Renal pelvis (tissue), 12 donors: Measurements from ENCODE around the gene CCDC8. TPM values are rescaled to one million over a fixed set of nuclear protein-coding genes. Genes with fewer than 3 reads are reported as not detected.
"Not testable (repeated sequence)": the region's sequence is repeated elsewhere in the genome, so short reads cannot be mapped to it uniquely, and the experiment has no call there.

ENCODE experiments used
- DNase-seq: peaks from one replicate; pipeline ENCODE4 v3.0.0-alpha.2; 2013
- long read RNA-seq, 16 experiments: transcript quantifications; one replicate each; lab custom pipeline, GENCODE V29; 2026
- polyA plus RNA-seq, 3 donors: library from polyadenylated mRNA; unstranded; fragments of 120-200 nt; gene quantifications; one replicate each; pipeline ENCODE4 v1.2.1, GENCODE V29; 2013; ENCODE audit not compliant: insufficient read length in 3 of 3

The CCDC8 gene, protein sequence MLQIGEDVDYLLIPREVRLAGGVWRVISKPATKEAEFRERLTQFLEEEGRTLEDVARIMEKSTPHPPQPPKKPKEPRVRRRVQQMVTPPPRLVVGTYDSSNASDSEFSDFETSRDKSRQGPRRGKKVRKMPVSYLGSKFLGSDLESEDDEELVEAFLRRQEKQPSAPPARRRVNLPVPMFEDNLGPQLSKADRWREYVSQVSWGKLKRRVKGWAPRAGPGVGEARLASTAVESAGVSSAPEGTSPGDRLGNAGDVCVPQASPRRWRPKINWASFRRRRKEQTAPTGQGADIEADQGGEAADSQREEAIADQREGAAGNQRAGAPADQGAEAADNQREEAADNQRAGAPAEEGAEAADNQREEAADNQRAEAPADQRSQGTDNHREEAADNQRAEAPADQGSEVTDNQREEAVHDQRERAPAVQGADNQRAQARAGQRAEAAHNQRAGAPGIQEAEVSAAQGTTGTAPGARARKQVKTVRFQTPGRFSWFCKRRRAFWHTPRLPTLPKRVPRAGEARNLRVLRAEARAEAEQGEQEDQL
- 10 to 100 TPM; 50.7 to 67.3 (median 62.1) TPM for polyA plus RNA-seq
- long read RNA-seq, donor 1, transcript CCDC8-201 (1 exons, 3,186 nt) = major isoform, 91 of 91 reads
- long read RNA-seq, donor 1, partial matches to known transcripts = 0 of 91 reads
- long read RNA-seq, donor 1, other reads (novel, unspliced or antisense) = 0 of 91 reads
- long read RNA-seq, donor 2, transcript CCDC8-201 (1 exons, 3,186 nt) = major isoform, 84 of 84 reads
- long read RNA-seq, donor 2, partial matches to known transcripts = 0 of 84 reads
- long read RNA-seq, donor 2, other reads (novel, unspliced or antisense) = 0 of 84 reads
- long read RNA-seq, donor 3, transcript CCDC8-201 (1 exons, 3,186 nt) = major isoform, 113 of 113 reads
- long read RNA-seq, donor 3, partial matches to known transcripts = 0 of 113 reads
- long read RNA-seq, donor 3, other reads (novel, unspliced or antisense) = 0 of 113 reads
- long read RNA-seq, donor 4, transcript CCDC8-201 (1 exons, 3,186 nt) = major isoform, 87 of 87 reads
- long read RNA-seq, donor 4, partial matches to known transcripts = 0 of 87 reads
- long read RNA-seq, donor 4, other reads (novel, unspliced or antisense) = 0 of 87 reads
- long read RNA-seq, donor 5, transcript CCDC8-201 (1 exons, 3,186 nt) = major isoform, 54 of 54 reads
- long read RNA-seq, donor 5, partial matches to known transcripts = 0 of 54 reads
- long read RNA-seq, donor 5, other reads (novel, unspliced or antisense) = 0 of 54 reads
- long read RNA-seq, donor 6, transcript CCDC8-201 (1 exons, 3,186 nt) = major isoform, 47 of 47 reads
- long read RNA-seq, donor 6, partial matches to known transcripts = 0 of 47 reads
- long read RNA-seq, donor 6, other reads (novel, unspliced or antisense) = 0 of 47 reads
- long read RNA-seq, donor 7, transcript CCDC8-201 (1 exons, 3,186 nt) = major isoform, 154 of 154 reads
- long read RNA-seq, donor 7, partial matches to known transcripts = 0 of 154 reads
- long read RNA-seq, donor 7, other reads (novel, unspliced or antisense) = 0 of 154 reads
- long read RNA-seq, donor 8, transcript CCDC8-201 (1 exons, 3,186 nt) = major isoform, 99 of 99 reads
- long read RNA-seq, donor 8, partial matches to known transcripts = 0 of 99 reads
- long read RNA-seq, donor 8, other reads (novel, unspliced or antisense) = 0 of 99 reads
- long read RNA-seq, donor 9, transcript CCDC8-201 (1 exons, 3,186 nt) = major isoform, 129 of 129 reads
- long read RNA-seq, donor 9, partial matches to known transcripts = 0 of 129 reads
- long read RNA-seq, donor 9, other reads (novel, unspliced or antisense) = 0 of 129 reads
- long read RNA-seq, donor 10, transcript CCDC8-201 (1 exons, 3,186 nt) = major isoform, 77 of 77 reads
- long read RNA-seq, donor 10, partial matches to known transcripts = 0 of 77 reads
- long read RNA-seq, donor 10, other reads (novel, unspliced or antisense) = 0 of 77 reads
- long read RNA-seq, donor 11, transcript CCDC8-201 (1 exons, 3,186 nt) = major isoform, 76 of 76 reads
- long read RNA-seq, donor 11, partial matches to known transcripts = 0 of 76 reads
- long read RNA-seq, donor 11, other reads (novel, unspliced or antisense) = 0 of 76 reads
- long read RNA-seq, donor 12, transcript CCDC8-201 (1 exons, 3,186 nt) = major isoform, 95 of 95 reads
- long read RNA-seq, donor 12, partial matches to known transcripts = 0 of 95 reads
- long read RNA-seq, donor 12, other reads (novel, unspliced or antisense) = 0 of 95 reads
- long read RNA-seq, donor 13, transcript CCDC8-201 (1 exons, 3,186 nt) = major isoform, 80 of 80 reads
- long read RNA-seq, donor 13, partial matches to known transcripts = 0 of 80 reads
- long read RNA-seq, donor 13, other reads (novel, unspliced or antisense) = 0 of 80 reads
- long read RNA-seq, donor 14 = 0 reads
- long read RNA-seq, donor 15, transcript CCDC8-201 (1 exons, 3,186 nt) = major isoform, 74 of 74 reads
- long read RNA-seq, donor 15, partial matches to known transcripts = 0 of 74 reads
- long read RNA-seq, donor 15, other reads (novel, unspliced or antisense) = 0 of 74 reads
- long read RNA-seq, donor 16, transcript CCDC8-201 (1 exons, 3,186 nt) = major isoform, 111 of 111 reads
- long read RNA-seq, donor 16, partial matches to known transcripts = 0 of 111 reads
- long read RNA-seq, donor 16, other reads (novel, unspliced or antisense) = 0 of 111 reads

DNA sequence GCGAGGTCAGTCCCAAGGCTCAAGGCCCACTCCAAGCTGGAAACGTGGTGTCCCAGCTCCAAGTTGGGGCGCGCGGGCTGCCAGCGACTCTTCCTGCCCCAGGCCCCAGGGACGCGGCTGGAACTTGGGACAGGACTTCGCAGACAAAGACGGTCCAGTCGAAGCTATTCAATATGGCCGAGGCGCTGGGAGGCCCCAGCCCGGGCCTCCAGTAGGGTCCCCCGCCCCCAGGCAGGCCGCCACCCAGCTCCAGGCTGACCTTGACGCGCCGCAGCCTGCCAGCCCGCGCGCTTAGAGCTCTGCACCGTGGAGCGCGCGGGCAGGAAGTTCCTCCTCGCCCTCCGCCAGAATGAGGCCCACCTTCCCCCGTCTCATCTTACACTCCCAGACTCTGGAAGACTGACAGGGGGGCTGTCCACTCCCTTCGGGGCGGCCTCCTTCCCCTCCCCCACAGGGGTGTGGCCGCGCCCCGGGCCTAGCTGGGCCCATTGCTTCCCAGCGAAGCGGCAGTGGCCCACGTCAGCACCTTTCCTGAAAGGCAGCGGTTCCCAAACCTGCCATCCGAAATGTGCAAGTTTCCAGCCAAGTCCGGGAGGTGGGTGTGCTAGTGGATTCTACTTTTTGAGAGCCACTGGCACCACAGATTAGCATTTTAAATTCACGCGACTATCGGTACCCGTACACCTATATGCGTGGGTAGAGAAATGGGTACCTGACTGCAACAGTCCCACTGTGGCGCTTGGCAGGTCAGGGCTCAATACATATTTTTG, at the start of gene CCDC8:
Gene CCDC8 (minus strand): TSS at position 303 of the 770 bp plus-strand sequence. CDS start 754 bp downstream, outside the sequence.
- peak; percentile 98 for DNase-seq

DNA sequence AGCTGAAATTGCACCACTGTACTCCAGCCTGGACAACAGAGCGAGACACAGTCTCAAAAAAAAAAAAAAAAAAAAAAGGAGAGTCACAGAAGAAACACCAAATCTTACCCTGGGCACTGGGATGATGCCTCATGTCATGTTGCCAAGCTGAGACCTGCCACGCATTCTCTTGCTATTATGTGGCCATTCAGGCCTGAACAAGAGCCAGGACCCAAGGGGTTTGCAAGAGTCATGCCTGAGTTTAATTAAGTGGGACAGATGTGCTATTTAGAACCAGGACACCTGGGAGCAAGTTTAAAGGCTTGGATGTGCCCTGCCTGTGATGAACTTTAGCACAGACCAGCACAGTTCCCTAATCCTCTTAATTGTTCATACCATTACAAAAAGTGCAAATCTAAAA, 48.2 kb upstream of the CCDC8 start:
- no peak for DNase-seq

DNA sequence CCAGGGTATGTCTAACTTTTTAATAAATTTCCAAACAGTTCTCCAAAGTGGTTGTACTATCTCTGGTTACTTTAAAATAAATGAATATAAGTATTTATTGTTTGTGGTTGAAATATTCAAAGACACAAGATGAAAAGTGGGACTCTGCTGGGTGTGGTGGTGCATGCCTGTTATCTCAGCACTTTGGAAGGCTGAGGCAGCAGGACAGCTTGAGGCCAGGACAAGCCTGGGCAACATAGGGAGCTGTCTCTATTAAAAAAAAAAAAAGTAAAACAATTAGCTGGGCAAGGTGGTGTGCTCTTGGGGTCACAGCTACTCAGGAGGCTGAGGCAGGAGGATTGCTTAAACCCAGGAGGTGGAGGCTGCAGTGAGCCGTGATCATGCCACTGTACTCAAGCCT, 47.6 kb upstream of the CCDC8 start:
- DNase-seq = no peak

DNA sequence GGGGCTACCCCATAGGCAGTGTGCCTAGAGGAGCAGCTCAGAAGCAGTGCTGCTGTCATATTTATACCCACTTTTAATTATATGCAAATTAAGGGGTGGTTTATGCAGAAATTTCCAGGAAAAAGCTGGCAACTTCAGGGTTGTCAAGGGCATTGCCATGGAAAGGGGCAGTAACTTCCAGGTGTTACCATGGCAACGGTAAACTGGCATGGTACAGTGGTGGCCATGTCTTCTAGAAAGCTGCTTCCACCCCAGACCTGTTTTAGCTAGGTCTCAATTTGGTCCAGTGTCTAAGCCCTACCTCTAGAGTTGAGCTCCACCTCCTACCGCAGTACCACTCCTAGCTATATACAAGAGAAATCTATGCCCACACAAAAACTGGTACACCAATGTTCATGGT, 46.7 kb upstream of the CCDC8 start:
- DNase-seq = no peak

DNA sequence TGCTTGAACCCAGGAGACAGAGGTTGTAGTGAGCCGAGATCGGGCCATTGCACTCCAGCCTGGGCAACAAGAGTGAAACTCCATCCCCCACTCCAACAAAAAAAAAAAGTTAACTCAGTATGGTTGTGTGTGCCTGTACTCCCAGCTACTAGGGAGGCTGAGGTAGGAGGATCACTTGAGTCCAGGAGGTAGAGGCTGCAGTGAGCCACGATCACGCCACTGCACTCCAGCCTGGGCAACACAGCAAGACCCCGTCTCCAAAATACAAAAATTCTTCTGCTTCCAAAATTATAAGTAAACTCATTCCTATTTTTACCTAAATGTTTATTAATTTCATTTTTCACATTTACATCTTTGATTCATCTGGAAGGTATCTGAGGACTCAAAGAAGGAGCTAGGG, 43.6 kb upstream of the CCDC8 start:
- no peak for DNase-seq

DNA sequence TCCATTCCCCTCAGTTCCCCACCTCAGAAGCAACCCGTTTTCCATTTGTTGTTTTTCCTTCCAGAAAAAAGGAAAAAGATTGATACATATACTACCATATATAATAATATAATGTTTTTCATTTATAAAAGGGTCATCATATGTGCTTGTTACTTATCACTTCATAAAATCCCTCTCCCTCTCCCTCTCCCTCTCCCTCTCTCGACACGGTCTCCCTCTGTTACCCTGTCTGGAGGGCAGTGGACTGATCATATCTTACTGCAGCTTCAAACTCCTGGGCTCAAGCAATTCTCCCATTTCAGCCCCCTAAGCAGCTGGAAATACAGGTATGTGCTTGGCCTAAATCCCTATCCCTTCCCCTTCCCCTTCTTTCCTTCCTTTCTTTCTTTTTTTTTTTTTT, 40.9 kb upstream of the CCDC8 start:
- no peak for DNase-seq

DNA sequence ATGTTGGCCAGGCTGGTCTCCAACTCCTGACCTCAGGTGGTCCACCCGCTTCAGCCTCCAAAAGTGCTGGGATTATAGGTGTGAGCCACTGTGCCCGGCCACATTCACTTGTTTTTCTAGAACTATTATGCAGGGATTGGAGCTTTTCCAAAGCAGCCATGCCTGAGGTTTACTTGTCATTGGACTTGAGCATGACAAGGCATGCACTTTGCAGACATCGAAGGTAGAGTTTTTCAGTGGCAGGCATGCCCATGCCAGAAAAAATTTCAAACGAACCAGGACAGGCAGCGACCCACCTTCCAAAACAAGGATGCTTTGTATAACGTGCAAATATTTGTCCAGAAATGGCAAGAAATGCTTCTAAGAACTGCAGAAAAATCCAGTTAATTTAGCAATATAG, 40.3 kb upstream of the CCDC8 start:
- DNase-seq = no peak

DNA sequence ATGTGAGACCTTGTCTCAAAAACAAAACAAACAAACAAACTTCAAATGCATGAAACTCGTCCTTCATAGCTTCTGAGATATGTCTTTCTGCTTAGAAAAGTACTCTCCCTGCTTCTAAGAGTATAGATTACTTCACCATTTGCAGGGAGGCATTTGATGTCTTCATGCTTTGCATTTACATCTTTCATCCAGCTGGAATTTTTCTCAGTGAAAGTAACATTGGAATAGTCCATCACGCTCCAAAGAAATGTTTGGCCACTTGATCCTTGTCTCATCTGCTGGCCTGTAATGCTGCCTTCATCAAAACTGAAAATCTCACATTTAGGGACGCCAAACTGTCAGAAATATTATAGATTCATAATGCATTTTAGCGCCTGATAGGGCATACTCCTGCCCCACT, 38.8 kb upstream of the CCDC8 start:
- no peak for DNase-seq

DNA sequence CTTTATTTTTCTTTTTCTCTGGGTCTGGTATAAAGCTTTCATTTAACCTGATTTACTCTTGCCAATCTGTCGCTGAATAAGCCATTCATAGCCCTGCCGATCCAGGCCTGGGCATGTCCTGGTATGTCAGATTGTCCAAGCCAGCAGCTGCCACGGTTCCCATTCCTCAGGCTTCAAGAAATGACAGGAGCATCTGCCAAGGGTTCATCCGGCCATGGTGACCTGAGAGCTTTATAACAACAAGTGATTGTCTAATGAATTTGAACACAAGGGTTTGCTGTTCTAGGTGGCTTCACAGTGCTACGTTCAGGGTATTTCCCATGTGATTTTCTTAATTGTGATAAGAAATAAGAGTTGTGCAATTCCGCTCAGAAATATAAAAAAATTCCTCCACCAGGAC, 38.0 kb upstream of the CCDC8 start:
- no peak for DNase-seq

DNA sequence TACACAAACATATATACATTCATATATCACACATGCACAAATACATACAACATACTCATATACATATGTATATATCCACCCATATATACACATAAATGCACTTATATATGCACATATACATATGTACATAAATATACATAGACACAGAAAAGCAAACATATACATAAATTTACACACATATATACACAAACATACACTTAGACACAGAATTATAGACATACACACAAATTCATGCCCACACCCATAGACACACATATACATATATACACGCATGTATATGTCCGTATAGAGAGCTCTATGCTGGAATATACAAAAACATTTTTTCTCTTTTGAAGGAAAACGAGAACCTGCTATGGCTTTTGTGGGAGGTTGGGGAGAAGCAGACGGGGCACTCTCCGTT, 37.4 kb upstream of the CCDC8 start:
- DNase-seq = no peak

DNA sequence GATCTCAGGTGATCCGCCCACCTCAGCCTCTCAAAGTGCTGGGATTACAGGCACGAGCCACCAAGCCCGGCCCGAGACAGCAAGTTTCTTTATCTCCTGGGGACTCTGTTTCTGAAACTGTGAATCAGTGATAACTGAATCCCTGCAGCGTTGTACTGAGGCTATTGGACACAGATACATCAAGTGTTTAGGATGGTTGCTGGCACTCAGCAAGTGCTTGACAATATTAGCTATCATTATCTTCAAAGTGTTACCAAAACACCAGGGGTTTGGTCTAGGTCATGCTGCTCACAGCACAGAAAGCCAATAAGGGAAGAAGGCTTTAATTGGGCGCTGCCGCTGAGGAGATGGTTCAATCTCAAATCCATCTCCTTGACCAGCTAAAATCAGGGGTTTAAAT, 35.9 kb upstream of the CCDC8 start:
- no peak for DNase-seq

DNA sequence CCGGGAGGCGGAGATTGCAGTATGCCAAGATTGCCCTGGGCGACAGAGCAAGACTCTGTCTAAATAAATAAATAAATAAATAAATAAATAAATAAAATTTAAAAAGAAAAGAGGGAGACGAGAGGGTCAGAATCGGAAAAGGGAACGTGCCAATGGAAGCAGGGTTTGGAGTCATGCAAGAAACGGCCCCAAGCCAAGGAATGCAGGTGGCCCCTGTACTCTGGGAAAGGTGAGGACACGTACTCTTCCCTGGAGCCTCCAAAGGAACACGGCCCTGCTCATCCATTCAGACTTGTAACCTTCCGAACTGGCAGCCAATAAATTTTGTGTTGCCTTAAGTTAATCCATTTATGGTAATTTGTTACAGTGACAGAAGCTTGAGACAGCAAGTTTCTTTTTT, 35.2 kb upstream of the CCDC8 start:
- no peak for DNase-seq

DNA sequence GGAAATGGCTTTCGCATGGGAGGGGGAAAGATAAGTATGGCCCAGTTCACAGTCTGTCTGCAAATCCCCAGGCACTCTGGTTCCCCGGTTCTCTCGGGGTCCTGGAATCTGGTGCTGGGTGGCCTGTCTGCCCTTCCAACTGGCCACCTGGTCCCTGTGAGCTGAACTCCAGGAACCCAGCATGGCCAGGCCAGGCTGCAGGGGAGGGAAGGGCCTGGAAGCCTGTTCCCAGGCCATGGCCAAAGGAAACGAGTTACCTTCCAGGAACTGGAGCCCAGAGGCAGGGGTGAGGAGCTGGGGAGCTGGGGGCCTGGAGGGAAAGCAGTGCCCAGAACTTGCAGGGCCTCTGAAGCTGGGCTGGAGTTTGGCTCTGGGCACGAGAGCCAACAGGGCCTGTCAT, 34.5 kb upstream of the CCDC8 start:
- no peak for DNase-seq

DNA sequence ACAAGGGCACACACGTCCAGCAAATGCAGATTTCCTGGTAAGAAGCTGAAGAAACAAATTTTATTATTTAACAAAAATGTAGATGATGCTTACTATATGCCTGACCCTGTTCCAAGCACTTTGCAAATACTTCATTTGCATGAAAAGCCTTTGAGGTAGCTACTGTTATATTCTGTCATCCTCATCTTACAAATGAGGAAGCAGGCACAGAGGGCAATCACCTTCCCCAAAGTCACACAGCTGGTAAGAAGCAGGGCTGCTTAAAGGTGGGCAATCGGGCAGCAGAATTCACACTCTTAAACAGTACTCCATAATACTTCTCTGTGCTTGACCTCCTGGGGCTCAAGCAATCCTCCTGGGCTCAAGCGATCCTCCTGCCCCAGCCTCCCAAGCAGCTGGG, 33.6 kb upstream of the CCDC8 start:
- DNase-seq = no peak

DNA sequence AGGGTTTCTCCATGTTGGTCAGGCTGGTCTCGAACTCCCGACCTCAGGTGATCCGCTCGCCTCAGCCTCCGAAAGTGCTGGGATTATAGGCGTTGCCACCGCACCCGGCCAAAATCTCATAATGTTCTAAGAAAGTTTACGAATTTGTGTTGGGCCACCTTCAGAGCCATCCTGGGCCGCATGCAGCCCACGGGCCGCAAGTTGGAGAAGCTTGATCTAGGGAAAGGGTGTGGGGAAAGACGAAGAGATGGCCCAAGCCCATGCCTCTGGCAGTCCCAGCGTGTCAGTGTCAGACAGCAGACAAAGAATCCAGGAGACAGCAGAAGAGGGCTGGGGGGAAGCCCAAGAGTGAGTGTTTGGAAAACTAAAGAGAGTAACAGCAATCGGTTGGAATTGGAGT, 32.7 kb upstream of the CCDC8 start:
- DNase-seq = no peak

DNA sequence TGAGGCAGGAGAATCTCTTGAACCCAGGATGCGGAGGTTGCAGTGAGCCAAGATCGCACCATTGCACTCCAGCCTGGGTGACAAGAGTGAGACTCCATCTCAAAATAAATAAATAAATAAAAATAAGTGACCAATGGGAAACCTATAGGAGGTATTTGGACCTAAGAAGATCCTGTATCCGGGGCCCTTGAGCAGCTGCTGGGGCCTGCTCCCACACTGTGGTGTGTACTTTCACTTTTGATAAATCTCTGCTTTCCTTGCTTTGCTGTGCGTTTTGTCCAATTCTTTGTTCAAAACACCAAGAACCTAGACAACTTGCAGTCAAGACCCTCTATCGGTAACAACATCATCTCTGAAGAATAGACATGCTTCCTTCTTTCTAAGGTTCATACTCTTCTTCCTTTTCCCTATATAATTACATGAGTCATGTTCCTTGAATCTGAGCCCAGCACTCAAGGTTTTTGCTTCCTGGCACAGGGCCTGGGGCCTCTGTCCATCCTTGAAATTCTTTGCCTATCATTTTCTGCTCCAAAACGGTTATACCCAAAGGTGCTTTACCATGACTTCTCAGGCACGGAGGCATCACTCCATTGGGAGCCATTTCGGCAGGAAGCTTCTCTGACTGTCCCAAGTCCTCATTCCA, 29.6 kb upstream of the CCDC8 start:
- no peak for DNase-seq

DNA sequence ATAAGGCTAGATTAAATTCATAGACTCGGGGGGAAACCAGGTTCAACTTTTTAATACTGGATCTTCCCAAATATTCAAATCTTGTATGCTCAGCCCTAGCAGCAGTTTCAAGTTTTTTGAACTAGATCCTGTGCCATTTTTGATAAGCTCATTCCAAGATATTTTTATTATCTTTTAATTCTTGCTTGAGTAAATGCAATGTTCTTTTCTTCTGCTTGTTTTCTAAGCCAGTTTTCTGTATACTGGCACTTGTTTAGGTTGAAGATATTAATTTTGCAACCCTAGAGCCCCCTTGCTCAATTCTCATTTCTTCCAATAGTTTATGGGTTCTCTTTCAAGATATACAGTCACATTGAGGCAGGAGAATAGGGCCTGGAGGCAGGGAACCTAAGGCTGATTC, 28.5 kb upstream of the CCDC8 start:
- no peak for DNase-seq

DNA sequence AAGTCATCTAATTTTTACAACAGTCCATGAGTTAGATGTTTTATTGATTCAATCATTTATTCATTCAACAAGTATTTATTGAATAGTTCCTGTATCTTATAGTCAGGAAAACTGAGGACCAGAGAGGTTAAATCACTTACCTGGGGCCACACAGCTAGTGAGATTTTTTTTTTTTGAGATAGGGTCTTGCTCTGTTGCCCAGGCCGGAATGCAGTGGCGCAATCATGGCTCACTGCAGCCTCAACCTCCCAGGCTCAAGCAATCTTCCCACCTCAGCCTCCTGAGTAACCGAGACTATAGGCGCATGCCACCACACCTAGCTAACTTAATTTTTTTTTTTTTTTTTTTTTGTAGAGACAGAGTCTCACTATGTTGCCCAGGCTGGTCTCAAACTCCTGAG, 22.3 kb upstream of the CCDC8 start:
- DNase-seq = not testable (repeated sequence)
